HK-2 (cell line): Measurements from ENCODE around the gene OTX2.

Source experiments
- DNase-seq: peaks from one replicate; pipeline ENCODE4 v3.0.0-alpha.2; 2018; ENCODE audit not compliant: unreplicated experiment

Gene OTX2

DNA sequence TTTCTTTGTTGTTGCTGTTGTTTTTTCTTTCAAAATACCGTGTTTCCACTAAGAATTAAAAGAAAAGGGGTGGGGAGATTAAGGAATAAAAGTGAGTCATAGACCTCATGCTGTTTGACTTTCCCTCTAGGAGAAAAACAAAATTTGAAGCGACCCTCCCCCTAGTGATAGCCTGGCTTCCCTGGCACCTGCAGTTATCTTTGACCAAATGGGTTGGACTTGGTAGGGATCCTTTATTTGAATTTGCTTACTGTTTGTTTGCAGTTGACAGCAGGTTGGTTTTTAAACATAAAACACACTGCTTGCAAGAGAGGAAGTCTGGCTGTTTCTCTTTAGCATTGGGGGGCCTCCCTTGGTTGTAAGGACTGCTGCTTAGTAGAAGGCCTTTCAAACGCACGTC, 14.0 kb downstream of the OTX2 start:
- no peak for DNase-seq

DNA sequence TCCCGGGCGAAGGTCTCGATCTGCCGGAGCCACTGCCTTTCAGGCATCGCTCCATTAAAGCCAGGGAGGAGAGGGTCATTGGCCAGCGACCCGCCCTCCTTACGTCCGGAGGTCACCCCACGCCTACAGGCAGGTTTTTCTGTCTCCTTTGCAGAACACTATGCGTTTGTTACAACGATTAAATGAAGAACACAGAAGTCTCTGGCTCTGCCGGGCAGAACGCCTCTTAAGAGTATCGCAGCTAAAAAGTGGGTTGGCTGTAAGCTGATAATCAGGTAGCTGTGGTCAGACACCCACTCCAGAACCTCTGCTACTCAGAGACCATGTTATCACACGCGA, 15.0 kb downstream of the OTX2 start:
- DNase-seq: no peak

DNA sequence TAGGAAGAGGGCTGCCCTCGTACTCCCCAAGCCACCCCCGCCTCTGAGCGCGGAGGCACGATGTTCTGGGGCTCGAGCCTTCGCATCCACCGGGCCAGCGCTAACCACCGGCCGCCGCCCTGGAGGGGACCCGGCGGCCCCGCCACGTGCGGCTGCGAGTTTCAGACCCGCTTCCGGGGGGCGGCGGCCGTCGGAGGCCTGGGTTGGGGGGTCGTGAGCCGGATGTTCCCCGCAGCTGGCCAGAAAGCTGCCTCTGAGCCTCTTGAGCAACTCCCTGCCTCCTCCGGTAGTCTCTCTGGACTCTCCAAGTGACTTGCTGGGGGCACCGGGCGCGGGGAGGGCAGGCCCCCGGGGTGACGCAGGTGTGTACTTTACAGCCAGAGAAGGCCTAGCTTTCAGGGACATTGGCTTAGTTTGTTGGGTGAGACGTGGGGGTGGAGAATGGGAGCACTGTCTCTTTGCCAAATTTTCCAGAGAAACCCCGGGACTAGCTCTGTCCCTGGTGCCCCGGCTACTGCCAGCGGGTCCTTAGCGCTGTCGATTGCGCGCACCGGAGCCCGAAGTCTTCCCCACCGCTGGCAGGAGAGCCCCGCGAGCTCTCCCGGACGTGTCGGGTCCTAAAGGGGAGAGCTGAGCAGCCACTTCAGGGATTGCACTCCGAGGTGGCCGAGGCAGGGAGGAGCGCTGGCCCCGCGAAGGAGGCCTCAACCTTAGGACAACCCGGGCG, 15.6 kb downstream of the OTX2 start:
- no peak for DNase-seq

DNA sequence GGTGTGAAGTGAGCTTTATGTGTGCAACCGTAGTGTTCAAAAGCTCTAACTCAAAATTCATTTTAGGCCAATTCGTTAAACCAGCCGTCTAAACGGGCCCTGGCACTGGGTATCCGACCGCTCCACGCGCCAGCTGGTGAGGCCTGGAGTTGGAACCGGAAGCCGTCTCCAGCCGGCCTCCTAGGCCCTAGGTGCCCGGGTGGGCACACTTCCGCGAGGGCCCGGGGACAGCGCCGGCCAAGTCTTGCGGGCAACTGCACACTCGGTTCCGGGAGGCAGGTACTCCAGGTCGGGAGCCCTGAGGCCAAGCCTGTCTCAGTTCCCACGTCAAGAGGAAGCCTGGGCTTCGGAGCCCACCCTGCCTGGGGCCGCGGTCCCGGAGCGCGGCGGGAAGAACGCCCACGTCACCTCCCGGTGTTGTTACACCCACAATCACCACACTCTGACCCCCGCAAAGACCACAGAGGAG, 16.2 kb downstream of the OTX2 start:
- no peak for DNase-seq

DNA sequence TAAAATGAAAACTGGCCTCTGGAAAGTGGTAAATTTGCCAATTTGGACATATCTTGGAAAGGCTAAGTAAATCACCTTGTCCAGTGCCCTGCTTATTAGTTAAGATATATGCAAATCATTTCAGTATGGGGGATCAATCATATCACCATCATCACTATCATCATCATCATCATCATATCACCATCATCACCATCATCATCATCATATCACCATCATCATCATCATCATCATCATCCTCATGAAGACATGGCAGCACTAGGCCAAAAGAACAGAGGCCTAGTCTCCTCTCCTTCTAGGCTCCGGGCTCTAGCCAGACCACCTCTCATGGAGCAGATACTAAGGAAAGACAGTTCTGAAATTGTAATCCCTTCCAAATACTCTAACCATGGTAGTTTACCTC, 20.3 kb downstream of the OTX2 start:
- DNase-seq: no peak

DNA sequence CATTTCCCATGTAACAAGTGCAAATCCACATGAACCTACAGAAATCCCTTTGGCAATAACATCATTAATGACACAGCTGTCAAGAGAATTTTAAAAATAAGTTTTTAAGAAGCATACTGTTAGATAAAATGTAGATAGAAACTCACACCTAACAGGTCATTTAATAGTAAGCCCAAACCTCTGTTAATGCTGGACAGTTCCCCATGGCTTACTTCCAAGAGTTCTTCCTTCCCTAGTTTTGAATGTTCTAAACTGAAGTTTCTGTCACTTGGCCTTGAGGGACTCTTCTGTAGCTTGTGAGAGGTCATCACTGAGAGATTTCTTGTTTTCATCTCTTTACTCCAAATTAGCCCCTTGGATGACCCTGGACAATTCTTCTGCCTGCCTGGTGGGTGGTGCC, 22.7 kb downstream of the OTX2 start:
- DNase-seq: no peak

DNA sequence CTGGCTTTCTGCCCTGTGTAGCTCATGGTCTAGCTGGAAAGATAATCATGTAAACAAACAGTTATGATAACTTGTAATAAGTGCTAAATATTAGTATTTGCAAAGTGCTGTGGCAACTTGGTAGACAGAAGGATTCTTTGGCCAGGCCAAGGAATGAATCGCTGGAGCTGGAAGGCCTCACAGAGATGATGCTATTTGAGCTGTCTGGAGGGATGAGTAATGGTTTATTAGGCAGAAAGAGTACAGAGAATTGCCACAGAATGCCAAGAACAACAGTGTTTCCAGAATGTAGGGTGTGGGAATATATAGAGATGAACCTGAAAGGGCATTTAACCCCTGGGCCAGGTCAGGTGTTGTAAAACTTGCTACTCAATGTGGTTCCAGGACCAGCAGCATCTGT, 27.6 kb downstream of the OTX2 start:
- DNase-seq: no peak

DNA sequence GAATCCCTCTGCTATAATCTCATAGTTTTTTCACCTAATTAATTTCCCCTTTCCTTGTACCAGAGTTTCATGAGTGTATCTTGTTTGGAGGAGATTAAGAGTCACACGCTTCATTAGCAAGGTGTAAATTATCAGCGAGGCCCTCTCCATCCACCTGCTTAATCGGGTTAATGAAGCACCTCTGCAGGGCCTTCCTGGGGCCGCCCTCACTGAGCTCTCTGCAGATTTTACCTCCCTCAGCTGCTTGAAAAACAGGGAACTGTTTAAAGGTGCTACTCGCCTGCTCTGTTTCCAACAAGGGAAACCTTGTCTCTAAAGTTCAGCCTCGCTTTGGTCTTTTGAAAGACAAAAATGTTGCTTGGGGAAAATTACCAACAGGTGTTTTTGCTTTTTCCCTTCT, 35.8 kb downstream of the OTX2 start:
- DNase-seq: no peak

DNA sequence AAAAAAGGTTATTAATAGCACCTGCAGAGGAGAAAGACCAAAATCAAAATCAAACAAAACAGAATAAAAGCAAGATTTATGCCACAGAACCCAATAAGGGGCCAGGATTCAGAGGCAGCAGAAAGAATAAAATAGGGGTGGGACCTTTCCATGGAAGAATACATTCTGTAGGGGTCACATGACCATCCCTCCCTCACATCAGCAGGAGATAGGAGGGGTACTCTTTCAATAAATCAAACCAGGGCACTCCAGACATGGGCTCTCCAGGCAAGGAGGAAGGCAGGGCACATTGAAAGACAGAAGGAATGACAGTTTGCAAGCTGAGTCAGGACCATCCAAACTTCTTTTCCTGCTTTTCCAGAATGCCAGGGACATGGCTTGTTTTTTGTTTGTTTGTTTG, 39.8 kb downstream of the OTX2 start:
- no peak for DNase-seq

DNA sequence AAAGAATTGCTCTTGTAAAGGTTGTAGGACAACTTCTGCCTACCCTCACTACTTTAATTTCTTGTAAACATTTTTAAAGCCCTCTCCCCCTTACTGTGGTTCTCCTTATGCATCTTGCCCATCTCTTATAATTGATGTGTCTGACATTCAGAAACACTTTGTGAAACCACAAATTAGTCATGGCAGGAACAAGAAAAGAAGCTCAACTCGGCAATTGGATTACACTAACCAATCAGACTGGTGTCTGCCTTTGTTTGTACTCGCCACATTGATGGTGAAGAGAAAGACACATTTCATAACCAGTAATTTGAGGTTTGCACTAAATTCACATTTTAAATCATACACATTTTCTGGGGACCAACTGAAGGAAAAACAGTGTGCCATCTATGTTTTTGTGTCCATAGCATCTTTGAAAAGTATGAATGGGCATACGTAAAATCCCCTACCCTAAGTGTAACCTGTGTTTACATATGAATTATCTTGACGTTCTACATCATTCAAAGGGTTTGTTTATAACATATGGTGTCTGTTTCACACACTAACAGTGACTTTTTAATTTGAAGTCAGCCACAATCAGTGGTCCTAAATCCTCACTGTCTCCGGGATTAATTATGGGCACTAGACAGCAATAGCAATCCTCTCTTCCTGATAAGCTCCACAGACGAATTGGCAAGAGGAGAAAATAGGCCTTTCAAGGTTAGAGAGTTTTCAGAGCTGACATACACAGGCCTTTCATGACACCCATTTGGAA, 49.9 kb downstream of the OTX2 start:
- DNase-seq: no peak

DNA sequence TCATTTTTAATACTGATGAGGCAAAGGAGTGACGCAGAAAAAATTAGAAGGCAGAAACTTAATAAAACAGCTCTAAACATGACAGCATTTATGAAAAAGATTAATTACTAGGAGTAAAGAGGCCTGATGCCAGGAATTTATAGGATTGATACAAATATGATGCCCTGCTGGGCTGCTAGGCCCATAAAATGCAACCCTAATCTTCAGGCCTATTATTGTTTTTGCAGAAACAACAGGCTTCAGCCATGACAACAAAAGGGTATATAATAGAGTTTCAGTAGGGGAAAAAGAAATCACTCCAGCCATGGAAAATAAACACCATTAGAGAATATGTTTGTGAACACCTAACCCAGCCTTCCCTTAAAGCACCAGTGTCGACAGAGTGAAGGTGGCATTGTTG, 50.6 kb downstream of the OTX2 start:
- DNase-seq: no peak

DNA sequence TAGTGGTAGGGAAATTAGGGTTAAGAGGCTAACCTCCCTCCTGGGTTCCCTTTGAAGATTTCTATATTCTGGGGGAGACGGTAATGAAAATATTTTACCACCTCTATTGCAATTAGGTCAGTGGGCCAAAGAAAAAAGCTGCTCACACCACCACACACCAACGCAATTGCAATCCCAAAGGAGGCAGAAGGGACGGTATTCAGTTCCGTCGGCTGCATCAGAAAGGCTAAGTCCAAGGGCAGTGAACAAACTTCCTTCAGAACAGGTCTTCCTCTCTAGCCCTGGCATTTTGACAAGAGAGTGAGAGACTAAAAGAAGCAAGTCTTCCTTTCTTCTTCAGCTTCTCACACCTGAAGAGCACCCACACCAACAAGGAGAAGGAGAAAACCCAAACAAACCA, 51.2 kb downstream of the OTX2 start:
- no peak for DNase-seq

DNA sequence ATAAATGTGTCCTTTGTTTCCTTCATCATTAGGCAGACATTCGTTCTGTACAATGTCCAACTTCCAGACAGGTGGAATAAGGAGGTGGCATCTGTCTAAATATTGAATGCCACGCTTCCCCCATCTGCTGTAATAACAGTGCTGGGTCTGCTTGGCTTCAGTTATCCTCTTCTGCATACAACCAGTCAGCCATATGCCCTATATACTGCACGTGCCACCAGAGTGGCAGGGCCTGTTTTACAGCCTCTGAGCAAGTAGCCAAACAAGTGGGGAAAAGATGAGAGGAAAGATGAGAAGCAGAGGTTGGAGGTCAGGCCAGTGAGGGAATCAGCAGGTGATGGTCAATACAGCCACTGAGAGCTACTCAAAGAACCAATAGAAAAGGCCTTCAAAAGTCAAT, 55.4 kb downstream of the OTX2 start:
- no peak for DNase-seq

DNA sequence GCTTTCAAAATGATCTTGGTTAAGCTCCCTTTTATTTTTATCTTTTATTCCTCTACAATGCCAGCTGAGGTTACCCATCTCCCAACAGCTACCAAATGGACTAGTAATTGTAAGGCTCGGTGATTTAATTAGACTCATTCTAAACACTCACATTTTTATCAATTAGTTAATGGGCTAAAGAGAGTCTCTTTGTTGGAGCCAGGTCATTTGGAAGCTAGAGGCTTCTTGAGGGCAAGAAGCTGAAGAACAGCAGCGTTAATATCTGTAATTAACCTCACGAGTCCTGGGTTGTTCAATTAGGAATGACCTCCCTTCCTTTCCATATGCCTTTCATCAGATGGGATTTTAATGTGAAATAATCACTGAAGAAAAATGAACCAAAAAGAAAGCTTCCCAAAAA, 56.9 kb downstream of the OTX2 start:
- no peak for DNase-seq

DNA sequence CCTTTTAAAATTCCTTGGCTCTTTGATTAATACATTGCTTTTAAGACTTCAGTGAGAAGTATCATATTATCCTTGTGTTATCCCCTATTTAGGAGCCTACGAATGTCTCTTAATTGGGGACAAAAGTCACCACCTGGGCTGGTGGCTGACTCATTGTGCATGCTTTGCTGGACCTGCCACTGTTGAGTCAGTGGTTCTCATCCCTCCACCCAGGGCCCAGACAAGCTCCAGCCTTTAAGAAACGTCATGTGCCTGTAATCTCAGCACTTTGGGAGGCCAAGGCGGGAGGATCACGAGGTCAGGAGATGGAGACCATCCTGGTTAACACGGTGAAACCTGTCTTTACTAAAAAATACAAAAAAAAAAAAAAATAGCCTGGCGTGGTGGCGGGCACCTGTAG, 57.9 kb downstream of the OTX2 start:
- DNase-seq: no peak

DNA sequence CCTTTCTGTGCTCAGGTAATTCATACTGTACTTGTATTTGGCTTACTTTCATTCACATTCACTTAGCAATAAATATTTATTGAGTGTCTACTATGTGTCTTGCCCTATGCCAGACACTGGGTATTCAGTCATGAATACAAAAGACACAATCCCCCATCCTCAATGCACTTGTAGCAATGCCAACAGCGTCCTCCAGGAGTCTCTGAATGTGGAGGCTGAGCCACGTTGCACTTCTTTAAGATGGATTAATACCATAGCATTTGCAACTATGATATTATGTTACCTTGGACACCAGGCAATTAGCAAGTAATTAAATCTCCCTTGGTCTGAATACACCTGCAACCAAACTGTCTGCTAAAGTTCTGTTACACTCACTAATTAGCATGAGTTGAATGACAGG, 58.8 kb downstream of the OTX2 start:
- no peak for DNase-seq
